ENCODE results near the gene TEX29.

GRCh38 chr13:111383591-111384440 lies 63.4 kb downstream of the TEX29 start:
- TF ChIP-seq CTCF (IDR thresholded peaks at IDR 0.05) (no peak), POLR2A (IDR thresholded peaks at IDR 0.05) (no peak), EP300 (IDR thresholded peaks at IDR 0.05) (no peak), POLR2AphosphoS5 (IDR thresholded peaks at IDR 0.05) (no peak)
